Endothelial cell of umbilical vein (primary cell): ENCODE results near the gene SLC15A2. TPM values are rescaled to one million over a fixed set of nuclear protein-coding genes. Genes with fewer than 3 reads are reported as not detected.

Experiments
- BruUV-seq: library from RNA; stranded (reverse); fragments of 400-500 nt; replicated peaks from 2 replicates; lab custom pipeline; 2021; lab: Mats Ljungman, UMichigan
- CTCF ChIA-PET: fragments of 300-600, 350-600 bp; sonication (Branson Sonifier 250); formaldehyde crosslinking; loops from one replicate; lab custom pipeline; 2021; ENCODE audit warnings: antibody characterized with exemption, inconsistent platforms; lab: Charles Lee
- POLR2A ChIA-PET: fragments of 300-600, 350-600 bp; sonication (Branson Sonifier 250); formaldehyde crosslinking; loops from one replicate; lab custom pipeline; 2021; ENCODE audit warnings: antibody characterized with exemption, inconsistent platforms; lab: Charles Lee
- DNase-seq: peaks from one replicate; pipeline ENCODE4 v3.0.0-alpha.2; 2011; ENCODE audit warnings: low read depth, low spot score
- FAIRE-seq: peaks from 2 replicates; lab custom pipeline; 2011; peaks lifted over from hg19 to GRCh38; lab: Jason Lieb, UNC
- H2AFZ ChIP-seq: 2 replicates; pipeline ENCODE4 v1.6.0; 2012; ENCODE audit warnings: low read depth, low read length, control low read depth, inconsistent platforms
- H3K27ac ChIP-seq: 2 replicates; pipeline ENCODE4 v1.5.1; 2011; ENCODE audit warnings: low read depth, mild to moderate bottlenecking, control low read depth, low read length, moderate library complexity; ENCODE audit not compliant: insufficient read depth
- H3K27me3 ChIP-seq, 2 experiments: 2 replicates each; pipeline versions ENCODE4 v1.6.0 to v1.6.1; 2011; ENCODE audit warnings: low read length in 2 of 2, mixed read lengths in 1 of 2; ENCODE audit not compliant: control insufficient read depth in 2 of 2, insufficient read depth in 2 of 2
- H3K36me3 ChIP-seq, 2 experiments: 2 replicates in 1 of 2; 3 replicates in 1 of 2; pipeline ENCODE4 v1.5.1; 2011; ENCODE audit warnings: low read length in 2 of 2, mild to moderate bottlenecking in 1 of 2, moderate library complexity in 1 of 2; ENCODE audit not compliant: control insufficient read depth in 2 of 2, insufficient read depth in 2 of 2; ENCODE audit errors: extremely low read depth in 1 of 2
- H3K4me1 ChIP-seq: 3 replicates; pipeline ENCODE4 v1.5.1; 2011; ENCODE audit warnings: mild to moderate bottlenecking, low read length; ENCODE audit not compliant: control insufficient read depth, insufficient read depth; ENCODE audit errors: extremely low read depth
- H3K4me2 ChIP-seq: 2 replicates; pipeline ENCODE4 v1.6.1; 2011; ENCODE audit warnings: low read length, control low read depth, mixed read lengths; ENCODE audit not compliant: insufficient read depth
- H3K4me3 ChIP-seq, 3 experiments: fragments of 200-600 bp in 1 of 3; sonication (generic), shearing (Covaris generic) in 1 of 3; replicated peaks in 1 of 3; 2 replicates each; pipeline ENCODE4 v1.5.1; 2011 to 2016; ENCODE audit warnings: control low read depth in 3 of 3, low read length in 3 of 3, mild to moderate bottlenecking in 2 of 3, inconsistent platforms in 1 of 3, low read depth in 1 of 3, moderate library complexity in 1 of 3; ENCODE audit not compliant: insufficient read depth in 1 of 3
- H3K79me2 ChIP-seq: 2 replicates; pipeline ENCODE4 v1.6.0; 2012; ENCODE audit warnings: low read length, inconsistent platforms; ENCODE audit not compliant: control insufficient read depth, insufficient read depth
- H3K9ac ChIP-seq: replicated peaks from 2 replicates; pipeline ENCODE3; 2011; ENCODE audit warnings: low read length, control low read depth; ENCODE audit not compliant: insufficient read depth; ENCODE audit errors: extremely low read depth
- H3K9me1 ChIP-seq: replicated peaks from 3 replicates; pipeline ENCODE4 v1.6.0; 2011; ENCODE audit warnings: mild to moderate bottlenecking, low read length; ENCODE audit not compliant: control insufficient read depth, insufficient read depth; ENCODE audit errors: extremely low read depth
- H3K9me3 ChIP-seq: replicated peaks from 2 replicates; pipeline ENCODE4 v1.5.1; 2012; ENCODE audit warnings: low read length, inconsistent platforms; ENCODE audit not compliant: control insufficient read depth, insufficient read depth
- H4K20me1 ChIP-seq: replicated peaks from 2 replicates; pipeline ENCODE3; 2011; ENCODE audit warnings: mild to moderate bottlenecking, low read length; ENCODE audit not compliant: control insufficient read depth, insufficient read depth; ENCODE audit errors: extremely low read depth
- EZH2 ChIP-seq: IDR thresholded peaks from 2 replicates; pipeline ENCODE4 v1.6.1; 2012; ENCODE audit warnings: borderline replicate concordance, low read depth, mild to moderate bottlenecking, moderate library complexity, low read length, inconsistent platforms; ENCODE audit not compliant: severe bottlenecking
- FOS ChIP-seq: IDR thresholded peaks from 2 replicates; pipeline ENCODE4 v1.6.1; 2011; ENCODE audit warnings: mild to moderate bottlenecking, low read length, moderate library complexity, borderline replicate concordance; ENCODE audit not compliant: insufficient read depth
- GATA2 ChIP-seq: IDR thresholded peaks from 2 replicates; pipeline ENCODE4 v1.7.0; 2011; ENCODE audit warnings: low read depth, mild to moderate bottlenecking, moderate library complexity, mixed read lengths, low read length; ENCODE audit not compliant: insufficient read length, insufficient read depth
- JUN ChIP-seq: IDR thresholded peaks from 2 replicates; pipeline ENCODE4 v1.6.1; 2011; ENCODE audit warnings: borderline replicate concordance, low read depth; ENCODE audit not compliant: insufficient read length, insufficient read depth
- MYC ChIP-seq: IDR thresholded peaks from one replicate; pipeline ENCODE4 v1.6.1; 2011; ENCODE audit warnings: mild to moderate bottlenecking, low read depth, low read length
- POLR2A ChIP-seq: IDR thresholded peaks from 2 replicates; pipeline ENCODE4 v1.6.1; 2012; ENCODE audit warnings: low read depth, mild to moderate bottlenecking, control low read depth, low read length
- POLR2AphosphoS5 ChIP-seq: IDR thresholded peaks from 2 replicates; pipeline ENCODE4 v1.6.1; 2012; ENCODE audit warnings: low read depth, mild to moderate bottlenecking, control low read depth, low read length, moderate library complexity; ENCODE audit not compliant: insufficient read depth
- dilution Hi-C: fragments of 300-500 bp; cut with MboI; formaldehyde crosslinking; loops from one replicate; pipeline ENCODE4 v1.15.0; 2019; ENCODE audit warnings: low sequenced_read_pairs; ENCODE audit not compliant: extremely low pct_ligation_motif_present
- intact Hi-C: fragments of 100-400 bp; cut with micrococcal nuclease; formaldehyde crosslinking; loops from one replicate; pipeline ENCODE4 v1.10.0; 2022
- polyA plus RNA-seq, 4 experiments: library from polyadenylated mRNA; depleted of rRNA in 3 of 4; stranded (reverse) in 3 of 4; unstranded in 1 of 4; fragments of >200 nt; gene quantifications; 2 replicates each; pipeline versions ENCODE4 v1.2.1 to v1.2.3, GENCODE V29; 2011 to 2012; ENCODE audit warnings: missing spikeins in 1 of 4
- total RNA-seq: library from RNA; stranded (reverse); gene quantifications from 2 replicates; pipeline ENCODE4 v1.2.3, GENCODE V29; 2021
- TF ChIP-seq, protein P1 (sequence below), 2 donors: IDR thresholded peaks; 1 replicate in 1 of 2; 2 replicates in 1 of 2; pipeline ENCODE4 v1.5.1; 2011; ENCODE audit warnings: low read length in 2 of 2, mild to moderate bottlenecking in 2 of 2, moderate library complexity in 2 of 2, control low read depth in 1 of 2, inconsistent platforms in 1 of 2, low read depth in 1 of 2; ENCODE audit not compliant: insufficient read depth in 1 of 2; ENCODE audit errors: extremely low read depth in 1 of 2
- TF ChIP-seq, protein P2 (sequence below): IDR thresholded peaks from 2 replicates; pipeline ENCODE4 v1.6.1; 2011; ENCODE audit not compliant: insufficient read depth, insufficient read length

The SLC15A2 gene
- total and polyA plus RNA-seq, 2 donors (not counting 3 experiments of a cell fraction or from before 2014, with no cell fraction given): 0.11 to 0.39 TPM

DNA sequence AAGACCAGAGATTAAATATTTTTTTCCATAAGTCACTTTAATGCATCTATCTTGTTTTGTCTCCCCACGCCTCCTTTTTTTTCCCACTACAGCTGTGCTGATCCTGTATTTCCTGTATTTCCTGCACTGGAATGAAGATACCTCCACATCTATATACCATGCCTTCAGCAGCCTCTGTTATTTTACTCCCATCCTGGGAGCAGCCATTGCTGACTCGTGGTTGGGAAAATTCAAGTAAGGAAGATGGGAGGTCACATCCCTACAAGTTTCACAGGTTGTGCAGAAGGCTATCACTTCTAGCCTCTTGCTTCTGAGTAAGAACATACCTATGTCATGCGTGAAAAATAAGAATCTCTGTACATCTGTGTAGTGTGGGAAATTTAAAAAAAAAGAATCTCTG lies 3.1 kb downstream of the SLC15A2 start:
- BruUV-seq: no TSS peak
- Histone ChIP-seq H3K27ac (no peak overlapping the region), H3K27me3 (no peaks in the 10 kb centered on the region), H3K4me1 (no peaks in the 10 kb centered on the region), H3K4me3 (no peak overlapping the region), H3K9ac (no peak overlapping the region), H3K4me2 (no peak overlapping the region), H2AFZ (no peak overlapping the region), H3K36me3 (no peaks in the 10 kb centered on the region), H3K79me2 (no peaks in the 10 kb centered on the region), H4K20me1 (no peaks in the 10 kb centered on the region), H3K9me3 (no peaks in the 10 kb centered on the region), H3K9me1 (no peaks in the 10 kb centered on the region)
- DNase-seq: no peak
- ChIA-PET POLR2A (no interaction called here), CTCF (no interaction called here)
- intact Hi-C loops (no loop called here), dilution Hi-C loops (no loop called here)
- FAIRE-seq: no peak
- TF ChIP-seq, protein P1, sequence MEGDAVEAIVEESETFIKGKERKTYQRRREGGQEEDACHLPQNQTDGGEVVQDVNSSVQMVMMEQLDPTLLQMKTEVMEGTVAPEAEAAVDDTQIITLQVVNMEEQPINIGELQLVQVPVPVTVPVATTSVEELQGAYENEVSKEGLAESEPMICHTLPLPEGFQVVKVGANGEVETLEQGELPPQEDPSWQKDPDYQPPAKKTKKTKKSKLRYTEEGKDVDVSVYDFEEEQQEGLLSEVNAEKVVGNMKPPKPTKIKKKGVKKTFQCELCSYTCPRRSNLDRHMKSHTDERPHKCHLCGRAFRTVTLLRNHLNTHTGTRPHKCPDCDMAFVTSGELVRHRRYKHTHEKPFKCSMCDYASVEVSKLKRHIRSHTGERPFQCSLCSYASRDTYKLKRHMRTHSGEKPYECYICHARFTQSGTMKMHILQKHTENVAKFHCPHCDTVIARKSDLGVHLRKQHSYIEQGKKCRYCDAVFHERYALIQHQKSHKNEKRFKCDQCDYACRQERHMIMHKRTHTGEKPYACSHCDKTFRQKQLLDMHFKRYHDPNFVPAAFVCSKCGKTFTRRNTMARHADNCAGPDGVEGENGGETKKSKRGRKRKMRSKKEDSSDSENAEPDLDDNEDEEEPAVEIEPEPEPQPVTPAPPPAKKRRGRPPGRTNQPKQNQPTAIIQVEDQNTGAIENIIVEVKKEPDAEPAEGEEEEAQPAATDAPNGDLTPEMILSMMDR (IDR thresholded peaks at IDR 0.05; ENCODE audit: extremely low read depth in 1 of 2, insufficient read depth in 1 of 2, low read depth in 1 of 2, low read length in 2 of 2): no peak
- TF ChIP-seq EZH2 (no peak), POLR2AphosphoS5 (no peak), GATA2 (no peak), MYC (no peak), FOS (no peak), POLR2A (no peak), JUN (no peak)
- TF ChIP-seq, protein P2, sequence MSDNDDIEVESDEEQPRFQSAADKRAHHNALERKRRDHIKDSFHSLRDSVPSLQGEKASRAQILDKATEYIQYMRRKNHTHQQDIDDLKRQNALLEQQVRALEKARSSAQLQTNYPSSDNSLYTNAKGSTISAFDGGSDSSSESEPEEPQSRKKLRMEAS: no peak
